Measurements from ENCODE around the gene PSMB3.

DNA sequence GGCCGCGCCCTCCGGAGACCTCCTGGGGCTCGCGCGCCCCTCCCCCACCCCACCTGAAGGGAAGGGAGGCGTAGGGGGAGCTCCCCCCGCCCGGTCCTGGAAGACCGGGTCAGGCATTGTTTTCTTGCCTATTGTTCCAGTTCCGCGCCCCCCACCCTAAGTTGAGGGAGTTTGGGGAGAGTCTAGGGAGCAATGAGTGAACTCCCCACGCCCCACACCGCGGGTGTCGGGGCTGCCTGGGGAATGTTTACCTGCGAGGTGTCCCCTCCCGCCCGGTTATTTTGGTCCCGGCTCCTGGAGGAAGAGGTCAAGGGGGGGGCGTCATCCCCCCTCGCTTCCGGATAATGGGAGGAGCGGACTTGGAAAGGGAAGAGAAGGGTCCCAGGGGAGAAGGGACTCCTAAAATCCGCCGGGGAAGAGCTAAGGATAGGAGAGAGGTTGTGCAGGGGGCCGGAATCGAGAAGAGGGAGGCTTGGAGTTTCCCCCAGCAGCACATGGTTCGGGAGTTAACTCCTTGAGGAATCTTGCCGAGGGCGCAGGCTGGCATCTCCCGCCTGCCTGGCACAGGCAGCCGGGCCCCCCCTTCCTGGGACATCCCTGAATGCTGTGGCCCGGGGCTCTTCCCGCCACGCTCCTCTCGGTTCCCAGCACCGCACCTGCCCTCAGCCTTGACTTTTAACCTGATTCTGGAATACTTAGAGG is 46.6 kb upstream of the PSMB3 start:
- TF ChIP-seq, protein P1, sequence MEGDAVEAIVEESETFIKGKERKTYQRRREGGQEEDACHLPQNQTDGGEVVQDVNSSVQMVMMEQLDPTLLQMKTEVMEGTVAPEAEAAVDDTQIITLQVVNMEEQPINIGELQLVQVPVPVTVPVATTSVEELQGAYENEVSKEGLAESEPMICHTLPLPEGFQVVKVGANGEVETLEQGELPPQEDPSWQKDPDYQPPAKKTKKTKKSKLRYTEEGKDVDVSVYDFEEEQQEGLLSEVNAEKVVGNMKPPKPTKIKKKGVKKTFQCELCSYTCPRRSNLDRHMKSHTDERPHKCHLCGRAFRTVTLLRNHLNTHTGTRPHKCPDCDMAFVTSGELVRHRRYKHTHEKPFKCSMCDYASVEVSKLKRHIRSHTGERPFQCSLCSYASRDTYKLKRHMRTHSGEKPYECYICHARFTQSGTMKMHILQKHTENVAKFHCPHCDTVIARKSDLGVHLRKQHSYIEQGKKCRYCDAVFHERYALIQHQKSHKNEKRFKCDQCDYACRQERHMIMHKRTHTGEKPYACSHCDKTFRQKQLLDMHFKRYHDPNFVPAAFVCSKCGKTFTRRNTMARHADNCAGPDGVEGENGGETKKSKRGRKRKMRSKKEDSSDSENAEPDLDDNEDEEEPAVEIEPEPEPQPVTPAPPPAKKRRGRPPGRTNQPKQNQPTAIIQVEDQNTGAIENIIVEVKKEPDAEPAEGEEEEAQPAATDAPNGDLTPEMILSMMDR (conservative IDR thresholded peaks at IDR 0.05 in 1 of 2, IDR thresholded peaks at IDR 0.05 in 1 of 2; ENCODE audit: extremely low read depth in 1 of 2, insufficient read depth in 1 of 2, low read depth in 1 of 2, low read length in 2 of 2), result no peak
- no peak for TF ChIP-seq EZH2 (IDR thresholded peaks at IDR 0.05; ENCODE audit: borderline replicate concordance, low read length)
